GM18505 (cell line): ENCODE data around the gene EHMT1.
A peak's percentile ranks its signal among the peaks of the same experiment; 100 is the strongest.

Experiments
- ATAC-seq: cut with Tn5 transposase; IDR thresholded peaks from one replicate; pipeline ENCODE4 v1.9.1; 2021; ENCODE audit not compliant: unreplicated experiment
- POLR2A ChIP-seq: IDR thresholded peaks from 4 replicates; pipeline ENCODE4 v1.6.1; 2011; ENCODE audit warnings: borderline replicate concordance; ENCODE audit not compliant: insufficient read depth, insufficient read length; ENCODE audit errors: extremely low read depth

The EHMT1 gene

GRCh38 chr9:137785704-137786161 lies 166.9 kb downstream of the EHMT1 start:
- ATAC-seq = no peak
- TF ChIP-seq POLR2A = no peak

- no peak for TF ChIP-seq POLR2A
- no peak for ATAC-seq
Observed at GRCh38 chr9:137786511-137786920, 167.7 kb downstream of the EHMT1 start.

DNA sequence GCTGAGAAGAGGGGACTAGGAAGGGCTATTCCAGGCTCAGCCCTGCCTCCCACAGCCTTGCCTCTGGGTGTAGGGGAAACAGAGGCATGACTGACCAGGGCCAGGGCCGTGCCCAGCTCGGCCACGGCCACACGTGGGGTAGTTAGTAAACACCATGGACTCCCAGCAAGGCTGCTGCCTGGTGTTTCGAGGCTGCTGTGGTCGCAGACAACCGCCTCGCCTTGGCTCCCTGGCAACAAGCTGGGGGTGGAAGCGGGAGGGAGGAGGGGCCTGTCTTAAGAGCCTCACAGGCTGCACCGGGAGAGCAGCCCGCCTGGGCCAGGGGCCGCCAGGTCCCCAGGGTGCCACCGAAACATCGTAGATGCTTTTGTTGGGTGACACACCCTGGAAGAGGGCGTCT lies 168.6 kb downstream of the EHMT1 start:
- no peak for TF ChIP-seq POLR2A
- ATAC-seq = no peak

DNA sequence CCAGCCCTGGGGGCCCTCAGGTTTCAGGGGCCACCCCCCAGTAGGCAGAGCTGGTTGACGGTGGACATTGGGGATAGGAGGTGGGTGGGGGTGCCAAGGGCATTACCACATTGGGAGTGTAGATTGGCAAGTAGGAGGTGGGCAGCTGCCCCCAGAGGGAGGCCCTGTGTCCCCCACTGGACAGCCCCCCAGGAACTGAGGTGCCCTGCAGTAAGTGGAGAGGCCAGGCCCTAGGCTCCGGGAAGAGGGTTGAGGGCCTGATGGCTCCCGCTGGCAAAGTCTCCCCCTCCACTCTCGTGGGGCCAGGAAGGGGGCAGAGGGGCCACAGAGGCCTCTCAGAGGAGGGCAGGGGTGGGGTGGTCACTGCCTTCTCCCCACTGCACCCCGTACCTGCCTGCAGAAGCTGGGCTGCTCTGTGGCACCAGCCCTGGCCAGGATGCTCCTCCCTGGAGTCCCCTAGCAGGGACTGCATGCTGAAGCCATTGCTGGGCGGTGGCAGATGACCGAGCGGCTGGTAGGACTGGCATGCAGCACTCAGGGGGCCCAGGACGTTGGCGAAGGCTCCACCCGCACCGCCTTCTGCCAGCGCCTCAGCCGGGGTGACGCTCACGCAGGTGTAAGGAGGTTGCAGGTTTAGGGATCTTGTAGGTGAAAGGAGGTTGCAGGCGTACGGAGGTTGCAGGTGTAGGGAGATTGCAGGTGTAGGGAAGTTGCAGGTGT lies 169.1 kb downstream of the EHMT1 start:
- TF ChIP-seq POLR2A = no peak

DNA sequence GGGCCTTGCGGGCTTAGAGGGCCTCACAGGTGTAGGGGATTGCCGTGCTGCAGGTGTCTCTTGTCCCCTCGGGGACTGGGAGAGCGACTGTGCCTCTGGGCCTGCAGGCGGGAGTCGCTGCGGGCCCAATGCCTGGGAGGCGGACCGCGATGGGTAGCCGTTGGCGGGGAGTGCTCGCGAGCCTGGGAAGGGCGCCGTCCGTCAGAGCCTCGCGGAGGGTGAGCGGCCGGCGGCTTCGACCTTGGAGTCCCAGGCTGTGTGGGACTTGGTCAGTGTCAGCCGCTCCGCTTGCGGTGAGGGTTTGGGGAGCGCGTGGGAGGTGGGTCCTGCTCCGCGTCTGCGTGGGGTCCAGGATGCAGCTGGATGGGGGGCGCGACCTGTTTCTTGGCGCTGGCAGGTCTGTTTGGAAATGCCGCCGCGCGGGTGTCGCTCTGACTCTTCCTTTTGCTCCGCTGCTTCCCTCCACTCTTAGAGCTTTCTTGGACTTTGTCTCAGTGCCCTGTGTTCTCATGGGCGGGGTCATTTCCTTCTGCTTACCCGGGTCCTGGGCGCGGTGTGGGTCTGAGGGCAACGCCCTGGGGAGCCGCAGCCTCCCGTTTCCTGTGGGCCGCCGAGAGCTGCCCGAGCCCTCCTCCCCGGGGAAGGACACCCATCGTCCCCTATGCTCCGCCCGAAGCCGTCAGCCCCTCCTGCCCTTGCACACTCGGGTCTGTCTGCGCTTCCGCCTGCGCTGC lies 169.9 kb downstream of the EHMT1 start:
- ATAC-seq = no peak
- no peak for TF ChIP-seq POLR2A

More for the DNA sequence above, 169.1 kb downstream of the EHMT1 start:
- no peak for ATAC-seq

GRCh38 chr9:137789295-137789895 lies 170.6 kb downstream of the EHMT1 start:
- no peak for ATAC-seq
- TF ChIP-seq POLR2A = no peak

- no peak for TF ChIP-seq POLR2A
- ATAC-seq = no peak
Observed at GRCh38 chr9:137791947-137792346, 173.1 kb downstream of the EHMT1 start.

GRCh38 chr9:137793196-137793841 lies 174.5 kb downstream of the EHMT1 start:
- TF ChIP-seq POLR2A = no peak
- ATAC-seq = no peak

DNA sequence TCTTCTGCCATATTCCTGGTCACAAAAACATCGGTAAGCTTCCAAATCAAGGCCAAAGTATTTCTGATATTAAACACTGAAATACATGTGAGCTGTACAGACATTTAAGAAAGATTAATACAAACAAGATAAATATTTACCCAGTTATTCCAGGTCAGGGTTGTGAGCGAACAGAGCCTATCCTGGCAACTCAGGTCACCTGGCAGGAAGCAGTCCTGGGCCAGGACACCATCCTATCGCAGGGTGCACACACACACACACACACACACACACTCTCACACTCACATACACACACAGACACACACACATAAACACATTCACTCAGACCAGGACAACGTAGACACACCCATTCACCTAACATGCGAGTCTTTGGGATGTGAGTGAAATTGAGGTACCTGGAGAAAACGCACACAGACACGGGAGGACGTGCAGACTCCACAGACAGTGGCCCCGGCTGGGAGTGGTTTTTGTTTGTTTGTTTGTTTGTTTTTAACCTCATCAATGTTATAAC lies 176.4 kb downstream of the EHMT1 start:
- ATAC-seq = no peak
- TF ChIP-seq POLR2A = no peak

GRCh38 chr9:137797206-137798120 lies 178.7 kb downstream of the EHMT1 start:
- TF ChIP-seq POLR2A = peak; percentile 3
- ATAC-seq = no peak

DNA sequence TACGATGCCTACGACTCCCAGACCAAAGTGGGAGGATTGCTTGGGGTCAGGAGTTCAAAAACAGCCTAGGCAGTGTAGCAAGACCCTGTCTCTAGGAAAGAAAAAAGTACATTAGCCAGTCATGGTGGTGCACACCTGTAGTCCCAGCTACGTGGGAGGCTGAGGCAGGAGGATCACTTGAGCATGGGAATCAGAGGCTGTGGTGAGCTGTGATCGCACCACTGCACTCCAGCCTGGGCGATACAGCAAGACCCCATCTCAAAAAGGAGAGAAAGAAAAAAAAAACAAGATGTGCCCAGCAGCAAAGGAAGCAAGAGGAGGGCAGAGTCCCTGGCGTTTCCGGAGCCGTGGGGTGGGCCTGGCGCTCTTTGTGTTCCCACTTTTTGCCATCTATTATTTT lies 179.3 kb downstream of the EHMT1 start:
- ATAC-seq = no peak

DNA sequence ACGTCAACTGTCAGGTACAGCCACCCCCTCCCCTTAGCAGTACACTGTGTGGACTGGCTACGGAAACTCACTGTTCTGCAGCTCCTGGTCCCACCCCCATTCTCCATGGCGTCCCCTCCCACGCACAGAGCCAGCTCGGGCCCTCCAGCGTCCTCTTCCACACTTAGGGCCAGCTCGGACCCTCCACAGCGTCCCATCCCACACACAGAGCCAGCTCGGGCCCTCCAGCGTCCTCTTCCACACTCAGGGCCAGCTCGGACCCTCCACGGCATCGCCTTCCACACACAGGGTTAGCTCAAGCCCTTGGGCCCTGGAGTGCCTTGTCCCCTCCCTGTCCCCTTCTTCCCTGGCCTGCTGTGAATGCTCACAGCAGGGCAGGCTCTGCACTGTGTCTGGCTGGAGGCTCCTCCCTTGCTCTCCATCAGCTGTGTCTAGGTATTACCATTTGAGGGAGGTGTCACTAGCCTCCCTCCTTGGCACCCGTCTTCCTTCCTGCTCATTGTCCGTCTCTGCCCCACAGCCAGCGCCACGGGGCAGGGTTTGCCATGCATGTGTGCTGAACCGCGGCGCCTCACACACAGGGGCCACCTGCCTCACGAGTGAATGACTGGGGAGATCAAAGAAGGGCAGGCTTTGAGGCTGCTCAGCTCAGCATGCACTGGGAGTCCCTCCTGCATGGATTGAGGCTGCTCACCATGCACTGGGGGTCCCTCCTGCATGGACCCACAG lies 180.3 kb downstream of the EHMT1 start:
- TF ChIP-seq POLR2A = no peak
- ATAC-seq = no peak

More for the DNA sequence above, 179.3 kb downstream of the EHMT1 start:
- no peak for TF ChIP-seq POLR2A

DNA sequence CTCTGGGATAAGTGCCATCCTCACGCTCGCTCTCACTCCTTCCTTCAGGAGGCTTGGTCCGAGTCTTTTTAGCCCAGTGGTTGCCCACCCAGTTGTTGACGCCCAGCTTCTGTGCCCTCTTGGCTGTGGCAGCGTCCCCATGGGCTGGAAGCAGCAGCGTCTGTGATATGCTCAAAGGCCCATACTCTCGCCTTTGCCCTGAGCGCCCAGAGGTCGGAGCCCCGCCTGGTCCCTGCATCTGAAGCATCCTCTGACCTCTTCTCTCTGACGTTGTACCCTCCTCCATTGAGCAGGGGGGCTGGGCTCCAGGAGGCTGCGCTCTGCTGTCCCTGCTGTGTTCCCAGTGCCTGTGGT lies 180.8 kb downstream of the EHMT1 start:
- no peak for ATAC-seq
- TF ChIP-seq POLR2A = no peak
